Stimulated activated CD4-positive, alpha-beta T cell treated with anti-CD3 and anti-CD28 coated beads, TNF-alpha, amount 100 ng/mL, for 48 hours (primary cell): ENCODE results near the gene TMEM61.
"Not testable (repeated sequence)": the region's sequence is repeated elsewhere in the genome, so short reads cannot be mapped to it uniquely, and the experiment has no call there.

Experiments used
- DNase-seq, 3 donors: peaks; one replicate each; pipeline ENCODE4 v3.0.0-alpha.2; 2020; ENCODE audit warnings: low read depth in 3 of 3

The TMEM61 gene

GRCh38 chr1:54980528-54981241 is at the start of gene TMEM61:
Gene TMEM61 (plus strand): TSS chr1:54980628. CDS start chr1:54981066, 438 bp downstream.
- no peak for DNase-seq

- DNase-seq = no peak
Observed at GRCh38 chr1:54931275-54931840, 49.1 kb upstream of the TMEM61 start.

- DNase-seq = not testable (repeated sequence)
Observed at GRCh38 chr1:54934081-54934480, 46.3 kb upstream of the TMEM61 start.

- no peak for DNase-seq
Observed at GRCh38 chr1:54934869-54935268, 45.6 kb upstream of the TMEM61 start.

- no peak for DNase-seq
Observed at GRCh38 chr1:54936791-54937190, 43.6 kb upstream of the TMEM61 start.

- DNase-seq = no peak
Observed at GRCh38 chr1:54937469-54937868, 43.0 kb upstream of the TMEM61 start.

GRCh38 chr1:54938955-54939354 is 41.5 kb upstream of the TMEM61 start:
- DNase-seq = not testable (repeated sequence)

GRCh38 chr1:54940042-54940441 is 40.4 kb upstream of the TMEM61 start:
- DNase-seq = no peak

- no peak for DNase-seq
Observed at GRCh38 chr1:54942976-54943375, 37.5 kb upstream of the TMEM61 start.

- peak in 2 of 3 donors; percentile 31 to 40 for DNase-seq
Observed at GRCh38 chr1:54944610-54945392, 35.6 kb upstream of the TMEM61 start.

GRCh38 chr1:54945393-54945936 is 35.0 kb upstream of the TMEM61 start:
- DNase-seq = no peak

- DNase-seq = no peak
Observed at GRCh38 chr1:54947540-54947939, 32.9 kb upstream of the TMEM61 start.

- DNase-seq = no peak
Observed at GRCh38 chr1:54949053-54949452, 31.4 kb upstream of the TMEM61 start.

GRCh38 chr1:54950006-54950368 is 30.4 kb upstream of the TMEM61 start:
- DNase-seq = no peak

- peak; percentile 10 to 40 (median 21) for DNase-seq
Observed at GRCh38 chr1:54950369-54951163, 29.9 kb upstream of the TMEM61 start.

- no peak for DNase-seq
Observed at GRCh38 chr1:54951810-54952226, 28.6 kb upstream of the TMEM61 start.

GRCh38 chr1:54952950-54953718 is 27.3 kb upstream of the TMEM61 start:
- no peak for DNase-seq

- DNase-seq = no peak
Observed at GRCh38 chr1:54953846-54954245, 26.6 kb upstream of the TMEM61 start.

- DNase-seq = no peak
Observed at GRCh38 chr1:54955359-54955758, 25.1 kb upstream of the TMEM61 start.

GRCh38 chr1:54956726-54957125 is 23.7 kb upstream of the TMEM61 start:
- no peak for DNase-seq

GRCh38 chr1:54959241-54959640 is 21.2 kb upstream of the TMEM61 start:
- no peak for DNase-seq
